Measurements from ENCODE around the gene SLITRK1.

Gene SLITRK1, protein sequence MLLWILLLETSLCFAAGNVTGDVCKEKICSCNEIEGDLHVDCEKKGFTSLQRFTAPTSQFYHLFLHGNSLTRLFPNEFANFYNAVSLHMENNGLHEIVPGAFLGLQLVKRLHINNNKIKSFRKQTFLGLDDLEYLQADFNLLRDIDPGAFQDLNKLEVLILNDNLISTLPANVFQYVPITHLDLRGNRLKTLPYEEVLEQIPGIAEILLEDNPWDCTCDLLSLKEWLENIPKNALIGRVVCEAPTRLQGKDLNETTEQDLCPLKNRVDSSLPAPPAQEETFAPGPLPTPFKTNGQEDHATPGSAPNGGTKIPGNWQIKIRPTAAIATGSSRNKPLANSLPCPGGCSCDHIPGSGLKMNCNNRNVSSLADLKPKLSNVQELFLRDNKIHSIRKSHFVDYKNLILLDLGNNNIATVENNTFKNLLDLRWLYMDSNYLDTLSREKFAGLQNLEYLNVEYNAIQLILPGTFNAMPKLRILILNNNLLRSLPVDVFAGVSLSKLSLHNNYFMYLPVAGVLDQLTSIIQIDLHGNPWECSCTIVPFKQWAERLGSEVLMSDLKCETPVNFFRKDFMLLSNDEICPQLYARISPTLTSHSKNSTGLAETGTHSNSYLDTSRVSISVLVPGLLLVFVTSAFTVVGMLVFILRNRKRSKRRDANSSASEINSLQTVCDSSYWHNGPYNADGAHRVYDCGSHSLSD

GRCh38 chr13:83881917-83882605 lies at the start of gene SLITRK1:
TSS of gene SLITRK1 (minus strand) at chr13:83882474. CDS start at chr13:83881507, 967 bp downstream.
- no peak for DNase-seq

GRCh38 chr13:83929157-83929556 lies 46.9 kb upstream of the SLITRK1 start:
- no peak for DNase-seq

DNA sequence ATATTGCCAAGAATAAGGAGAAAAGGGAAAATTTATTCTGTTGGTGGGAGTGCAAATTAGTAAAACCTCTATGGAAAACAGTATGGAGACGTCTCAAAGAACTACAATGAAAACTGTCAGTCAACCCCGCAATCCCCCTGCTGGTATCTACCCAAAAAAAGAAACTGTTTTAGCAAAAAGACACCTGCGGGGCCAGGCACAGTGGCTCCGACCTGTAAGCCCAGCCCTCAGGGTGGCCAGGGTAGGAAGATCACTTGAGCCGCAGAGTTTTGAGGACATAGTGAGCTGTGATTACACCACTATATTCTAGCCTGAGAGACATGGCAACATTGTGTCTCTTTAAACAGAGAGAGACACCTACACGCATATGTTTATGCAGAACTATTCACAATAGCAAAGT lies 37.5 kb upstream of the SLITRK1 start:
- no peak for DNase-seq

DNA sequence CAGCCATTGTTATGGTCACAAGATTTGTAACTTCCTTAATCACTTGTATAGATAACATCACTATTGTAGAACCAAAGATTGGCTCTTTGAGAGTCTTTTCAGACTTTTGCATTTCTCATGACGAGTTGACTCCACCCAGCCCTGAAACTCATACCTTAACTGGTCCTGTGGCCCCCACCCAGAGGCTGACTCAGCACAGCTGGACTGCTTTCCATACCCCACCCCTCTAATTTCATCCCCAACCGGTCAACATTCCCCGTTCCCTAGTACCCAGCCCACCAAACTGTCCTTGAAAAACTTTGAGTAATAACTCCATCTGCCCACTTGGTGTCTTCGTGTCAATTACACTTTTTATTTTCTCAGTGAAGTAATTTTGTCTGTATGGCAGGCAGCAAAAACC lies 32.1 kb upstream of the SLITRK1 start:
- DNase-seq, result no peak

DNA sequence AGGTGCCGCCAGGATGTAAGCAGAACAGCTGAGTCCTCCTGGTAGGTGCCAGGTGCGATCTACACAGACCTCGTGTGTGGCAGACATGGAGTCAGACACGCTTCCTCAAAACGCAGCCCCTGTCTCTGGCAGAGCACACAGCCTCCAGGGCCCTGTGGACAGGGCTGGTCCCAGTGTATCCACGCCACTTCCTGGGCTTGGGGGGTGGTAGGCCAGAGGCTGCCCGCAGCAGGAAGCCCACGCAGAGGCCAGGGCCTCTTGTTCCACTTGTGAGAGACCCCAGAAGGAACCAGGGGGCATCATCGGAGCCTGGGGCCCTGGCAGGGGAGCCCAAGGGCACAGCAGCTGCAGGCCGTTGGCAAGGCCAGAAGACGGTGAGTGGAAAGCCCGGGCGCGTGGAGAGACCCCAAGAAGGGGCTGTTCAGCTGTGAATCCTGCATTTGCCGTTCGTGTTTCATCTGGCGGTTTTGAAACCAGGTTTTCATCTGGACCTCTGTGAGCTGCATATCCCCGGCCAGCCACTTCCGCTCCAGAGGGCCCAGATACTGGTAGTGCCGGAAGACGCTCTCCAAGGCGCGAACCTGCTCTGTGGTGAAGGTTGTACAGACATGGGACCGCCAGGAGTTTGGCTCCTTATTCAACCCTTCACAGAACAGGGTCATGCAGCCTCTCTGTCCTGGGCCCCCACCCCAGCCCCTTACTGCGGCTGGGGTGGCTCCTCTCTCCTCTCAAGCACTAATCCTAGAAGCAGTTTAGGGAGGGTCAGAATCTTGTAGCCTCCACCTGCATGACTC lies 25.1 kb upstream of the SLITRK1 start:
- no peak for DNase-seq

- DNase-seq, result no peak
Measured at GRCh38 chr13:83906240-83906820, 24.1 kb upstream of the SLITRK1 start.

GRCh38 chr13:83905641-83906040 lies 23.4 kb upstream of the SLITRK1 start:
- no peak for DNase-seq

- no peak for DNase-seq
Measured at GRCh38 chr13:83895994-83896580, 13.8 kb upstream of the SLITRK1 start.

DNA sequence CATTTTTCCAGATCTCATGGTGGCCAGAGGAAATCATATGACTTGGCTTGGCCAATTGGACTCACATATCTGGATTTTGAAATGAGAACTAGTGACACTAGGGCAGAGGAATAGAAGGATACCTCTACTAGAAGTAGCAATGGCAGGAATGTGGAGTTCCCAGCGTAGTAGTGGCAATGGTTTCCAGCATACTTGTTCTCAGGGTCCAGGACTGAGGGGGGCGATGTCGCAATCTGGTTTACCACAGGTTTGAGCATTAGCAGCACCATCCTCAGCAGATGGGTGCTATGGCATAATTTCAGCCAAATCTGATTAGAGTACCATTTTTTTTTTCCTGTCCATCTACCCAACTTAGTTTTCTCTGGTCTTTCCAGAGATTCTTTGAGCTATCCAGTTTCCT lies 8.1 kb upstream of the SLITRK1 start:
- no peak for DNase-seq

DNA sequence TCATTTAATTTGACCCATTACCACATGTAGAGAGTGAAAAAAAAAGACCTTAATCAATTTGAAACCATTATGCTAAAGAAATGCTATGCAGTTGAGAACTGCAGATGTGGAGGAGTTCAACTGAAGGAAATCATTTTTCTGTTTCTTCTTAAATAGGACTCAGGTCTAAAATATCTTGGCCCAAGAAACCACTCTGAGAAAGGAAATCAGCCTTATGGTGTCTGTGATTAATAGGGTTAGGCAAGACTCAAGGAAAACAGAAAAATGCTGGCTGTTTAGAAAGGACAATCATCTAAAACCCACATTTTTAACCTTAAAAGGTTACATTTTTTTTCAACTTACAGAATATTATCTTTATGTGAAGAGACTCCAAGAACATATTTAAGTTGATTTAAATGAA lies 1.9 kb upstream of the SLITRK1 start:
- DNase-seq, result no peak

DNA sequence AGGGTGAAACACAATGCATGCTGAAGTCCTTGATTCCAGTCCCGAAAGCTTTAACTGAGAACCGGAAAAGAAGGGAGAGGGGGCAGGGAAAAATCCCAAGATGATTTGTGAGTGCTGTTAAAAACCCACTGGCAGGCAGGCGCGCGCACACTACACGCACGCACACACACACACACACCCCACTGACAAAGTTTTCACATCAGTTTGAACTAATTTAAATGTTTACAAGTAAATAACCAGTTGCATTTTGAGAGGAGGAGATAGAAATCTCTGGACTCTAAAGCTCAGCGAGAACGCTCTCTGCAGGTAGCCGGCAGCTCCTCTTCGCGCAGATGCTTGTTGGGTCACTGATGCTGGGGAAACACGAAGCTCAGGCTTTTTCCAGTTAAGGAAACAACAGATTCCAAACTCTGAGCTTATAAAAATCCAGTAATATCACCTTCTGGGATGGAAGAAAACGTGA lies 818 bp upstream of the SLITRK1 start:
- DNase-seq, result no peak

- no peak for DNase-seq
Measured at GRCh38 chr13:83882606-83882959, 309 bp upstream of the SLITRK1 start.

- DNase-seq, result no peak
Measured at GRCh38 chr13:83881140-83881684, 1.1 kb downstream of the SLITRK1 start.

DNA sequence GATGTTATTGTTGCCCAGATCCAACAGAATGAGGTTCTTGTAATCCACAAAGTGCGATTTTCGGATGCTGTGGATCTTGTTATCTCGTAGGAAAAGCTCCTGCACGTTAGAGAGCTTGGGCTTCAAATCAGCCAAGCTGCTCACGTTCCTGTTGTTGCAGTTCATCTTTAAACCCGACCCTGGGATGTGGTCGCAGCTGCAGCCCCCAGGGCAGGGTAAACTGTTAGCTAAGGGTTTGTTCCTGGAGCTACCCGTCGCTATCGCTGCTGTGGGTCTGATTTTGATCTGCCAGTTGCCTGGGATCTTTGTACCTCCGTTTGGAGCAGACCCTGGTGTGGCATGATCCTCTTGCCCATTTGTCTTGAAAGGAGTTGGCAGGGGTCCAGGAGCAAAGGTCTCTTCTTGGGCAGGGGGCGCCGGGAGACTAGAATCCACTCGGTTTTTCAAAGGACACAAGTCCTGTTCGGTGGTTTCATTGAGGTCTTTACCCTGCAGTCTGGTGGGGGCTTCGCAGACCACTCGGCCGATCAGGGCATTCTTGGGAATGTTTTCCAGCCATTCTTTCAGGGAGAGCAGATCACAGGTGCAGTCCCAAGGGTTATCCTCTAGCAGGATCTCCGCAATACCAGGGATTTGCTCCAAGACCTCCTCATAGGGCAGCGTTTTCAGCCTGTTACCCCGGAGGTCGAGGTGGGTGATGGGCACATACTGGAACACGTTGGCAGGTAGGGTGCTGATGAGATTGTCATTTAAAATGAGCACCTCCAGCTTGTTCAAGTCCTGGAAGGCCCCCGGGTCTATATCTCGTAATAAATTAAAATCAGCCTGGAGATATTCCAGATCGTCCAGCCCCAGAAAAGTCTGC lies 1.8 kb downstream of the SLITRK1 start:
- no peak for DNase-seq

- DNase-seq, result no peak
Measured at GRCh38 chr13:83879431-83880171, 2.7 kb downstream of the SLITRK1 start.

DNA sequence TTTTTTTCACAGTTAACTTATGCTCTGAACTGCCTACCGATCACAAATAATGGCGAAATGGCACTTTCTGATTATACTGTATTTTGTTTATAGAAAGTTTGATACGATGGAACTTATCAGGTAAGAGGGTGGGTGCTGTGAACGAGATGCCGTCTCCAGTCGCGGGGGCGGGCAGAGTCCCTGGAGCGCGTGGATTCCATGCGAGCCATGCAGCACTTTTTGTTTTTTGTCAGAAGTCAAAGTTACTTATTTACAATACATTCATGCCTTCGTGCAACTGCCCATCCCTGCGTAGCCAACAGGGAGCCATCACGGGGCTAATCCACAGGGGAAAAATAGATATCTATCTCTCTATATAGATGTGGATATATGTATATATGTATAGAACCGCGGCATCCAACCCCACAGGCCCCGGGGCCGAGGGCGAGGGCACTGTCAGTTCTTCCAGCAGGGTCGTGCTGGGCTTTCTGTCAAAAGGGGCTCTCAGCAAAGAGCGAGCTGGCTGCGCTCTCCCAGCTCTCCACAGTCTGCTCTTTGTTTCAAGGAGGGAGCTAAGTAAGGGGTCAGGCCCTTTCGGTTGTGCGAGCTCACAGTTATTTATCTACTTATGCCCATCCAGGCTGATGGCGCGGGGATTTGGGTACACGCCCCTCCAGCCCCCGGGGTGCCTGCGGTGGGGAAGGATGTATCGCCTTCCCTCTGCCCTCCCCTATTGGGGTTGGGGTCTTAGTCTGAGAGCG lies 3.4 kb downstream of the SLITRK1 start:
- no peak for DNase-seq

DNA sequence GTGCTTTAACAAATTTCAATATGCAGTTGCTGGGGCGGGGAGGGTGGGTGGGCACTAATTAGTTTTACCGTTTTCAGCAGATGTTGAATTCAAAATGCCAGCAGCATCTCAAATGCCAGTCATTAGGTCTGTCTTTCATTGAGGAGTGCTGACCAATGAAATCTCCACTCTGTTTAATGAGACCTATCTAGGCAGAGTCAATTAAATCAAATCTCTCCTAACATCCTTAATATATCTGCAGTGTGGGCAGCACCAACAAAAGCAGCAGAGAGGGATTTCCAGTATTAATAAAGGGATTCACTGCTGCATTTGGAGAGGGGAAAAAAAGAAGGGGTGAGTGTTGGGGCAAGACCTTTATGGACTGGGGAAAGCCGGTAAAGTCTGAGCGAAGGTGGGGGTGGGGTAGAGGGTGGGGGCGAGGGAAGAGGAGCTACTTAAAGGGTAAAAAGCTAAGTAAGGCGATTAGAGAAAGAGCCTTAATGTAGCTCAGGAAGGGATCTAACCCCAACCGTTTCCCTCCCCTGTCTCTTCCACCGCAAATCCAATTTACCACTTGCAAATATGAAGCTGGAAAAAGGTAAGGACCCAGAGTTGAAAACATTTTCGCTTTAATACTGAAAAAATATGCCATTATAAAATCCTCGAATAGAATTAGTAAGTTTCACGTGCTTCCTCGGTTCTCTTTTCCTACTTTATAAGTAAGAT lies 4.5 kb downstream of the SLITRK1 start:
- no peak for DNase-seq

DNA sequence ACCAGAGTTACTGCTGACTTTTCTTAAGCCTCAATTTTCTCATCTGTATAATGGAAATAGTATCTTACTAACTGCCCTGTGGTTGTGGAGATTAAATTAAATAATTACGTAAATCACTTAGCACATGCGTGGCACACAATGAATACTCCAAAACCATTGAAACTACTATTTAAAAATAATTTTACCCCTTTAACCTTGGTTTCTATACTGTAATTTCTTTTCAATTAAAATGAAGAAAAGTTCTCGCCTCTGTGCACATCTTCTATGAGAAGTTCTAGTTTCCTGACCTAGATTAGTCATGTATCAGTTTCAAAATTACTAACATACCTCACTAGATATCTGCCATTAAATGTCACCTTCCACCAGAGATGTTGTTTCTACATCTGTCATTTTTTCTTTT lies 5.7 kb downstream of the SLITRK1 start:
- DNase-seq, result no peak

- no peak for DNase-seq
Measured at GRCh38 chr13:83867708-83868107, 14.6 kb downstream of the SLITRK1 start.

All from activated effector memory CD4-positive, alpha-beta T cell treated with Interleukin-2 at 50 U/mL for 16 hours (primary cell).